K562 (cell line): ENCODE measurements around the gene NDUFAB1. TPM values are rescaled to one million over a fixed set of nuclear protein-coding genes. Genes with fewer than 3 reads are reported as not detected.

Experiments
- CREB3 ChIP-seq: fragments of 450-650 bp; conservative IDR thresholded peaks from 2 replicates; pipeline ENCODE4 v1.6.1; 2016; ENCODE audit warnings: missing genetic modification characterization, low read depth, mild to moderate bottlenecking, missing compliant biosample characterization, moderate library complexity
- EHMT2 ChIP-seq: fragments of 450-650 bp; IDR thresholded peaks from 2 replicates; pipeline ENCODE4 v1.6.1; 2018; ENCODE audit warnings: antibody characterized with exemption
- EP300 ChIP-seq: IDR thresholded peaks from 2 replicates; pipeline ENCODE4 v1.6.1; 2012; ENCODE audit warnings: low read length, improper control_type of control experiment
- FOXM1 ChIP-seq, 2 experiments: fragments of 450-650 bp in 1 of 2; sonication (generic) in 1 of 2; formaldehyde crosslinking in 1 of 2; IDR thresholded peaks; 2 replicates each; pipeline versions ENCODE4 v1.6.1 to v1.9.0; 2017 to 2022; ENCODE audit warnings: low read depth in 2 of 2, mild to moderate bottlenecking in 2 of 2, missing genetic modification reagents in 1 of 2, moderate library complexity in 1 of 2
- NFXL1 ChIP-seq: fragments of 450-650 bp; formaldehyde crosslinking; IDR thresholded peaks from 2 replicates; pipeline ENCODE4 v1.4.0; 2021; ENCODE audit warnings: mild to moderate bottlenecking
- NR2F6 ChIP-seq: fragments of 450-650 bp; formaldehyde crosslinking; IDR thresholded peaks from 2 replicates; pipeline ENCODE4 v1.4.0; 2020; ENCODE audit warnings: mild to moderate bottlenecking
- OTX1 ChIP-seq: fragments of 450-650 bp; formaldehyde crosslinking; IDR thresholded peaks from 2 replicates; pipeline ENCODE4 v1.4.0; 2022; ENCODE audit warnings: mild to moderate bottlenecking
- PTTG1 ChIP-seq: fragments of 450-650 bp; IDR thresholded peaks from 2 replicates; pipeline ENCODE4 v1.6.1; 2016; ENCODE audit warnings: low read depth, mild to moderate bottlenecking, missing genetic modification characterization, missing compliant biosample characterization
- REST ChIP-seq, 2 experiments: fragments of 450-650 bp; formaldehyde crosslinking in 1 of 2; IDR thresholded peaks; 2 replicates each; pipeline versions ENCODE4 v1.4.0 to v1.6.1; 2014 to 2020; ENCODE audit warnings: mild to moderate bottlenecking in 2 of 2, borderline replicate concordance in 1 of 2, low read depth in 1 of 2
- SRF ChIP-seq, 2 experiments: fragments of 250-450, 450-650 bp in 1 of 2; sonication (Bioruptor Pico) in 1 of 2; sonication (generic) in 1 of 2; formaldehyde crosslinking; IDR thresholded peaks; 2 replicates each; pipeline versions ENCODE4 v1.5.0 to v1.5.1; 2020 to 2022; ENCODE audit warnings: mild to moderate bottlenecking in 1 of 2, missing genetic modification reagents in 1 of 2
- TOE1 ChIP-seq, 2 experiments: fragments of 450-650 bp in 1 of 2; sonication (generic) in 1 of 2; formaldehyde crosslinking in 1 of 2; IDR thresholded peaks; 2 replicates each; pipeline versions ENCODE4 v1.7.1 to v1.8.0; 2016 to 2022; ENCODE audit warnings: borderline replicate concordance in 2 of 2, mild to moderate bottlenecking in 2 of 2, antibody characterized with exemption in 1 of 2, inconsistent platforms in 1 of 2, low read depth in 1 of 2, missing genetic modification reagents in 1 of 2, moderate library complexity in 1 of 2
- ZNF280B ChIP-seq: fragments of 250-450 bp; sonication (Bioruptor Pico); IDR thresholded peaks from 2 replicates; pipeline ENCODE4 v1.5.1; 2021; ENCODE audit warnings: mild to moderate bottlenecking
- polyA plus RNA-seq, 8 experiments: library from polyadenylated mRNA; depleted of rRNA in 4 of 8; stranded (reverse) in 5 of 8; unstranded in 3 of 8; fragments of >200 nt; fragmentation: Nextera tagmentation in 2 of 8; fragmentation: Illumina TruSeq in 1 of 8; extraction: Ambion mirVana in 2 of 8; extraction: Trizol in 1 of 8; gene quantifications; 2 replicates each; pipeline versions ENCODE4 v1.2.1 to v1.2.3, GENCODE V29; 2011 to 2014; ENCODE audit warnings: inconsistent platforms in 1 of 8, missing spikeins in 1 of 8
- total RNA-seq, 7 experiments: library from RNA; depleted of rRNA in 6 of 7; stranded (reverse); fragments of >200 nt in 6 of 7; fragmentation: Illumina TruSeq in 2 of 7; extraction: Trizol in 2 of 7; gene quantifications; 2 replicates each; pipeline versions ENCODE4 v1.2.1 to v1.2.3, GENCODE V29; 2011 to 2021; ENCODE audit warnings: low replicate concordance in 1 of 7

NDUFAB1 gene
- total and polyA plus RNA-seq, 9 of the 15 experiments (the other 6 are each of a cell fraction or from before 2014, with no cell fraction given) = 123 to 481 (median 238) TPM

GRCh38 chr16:23597003-23597756, 1.1 kb upstream of the NDUFAB1 start (continued):
- TF ChIP-seq TOE1 (IDR thresholded peaks at IDR 0.05; ENCODE audit: borderline replicate concordance) = peak; percentile 51; the same call in 1 of the 2 replicates
- no peak for TF ChIP-seq TOE1 (CRISPR knock-in tag; IDR thresholded peaks at IDR 0.05; ENCODE audit: borderline replicate concordance, low read depth)
- peak; percentile 99 for TF ChIP-seq PTTG1 (tag)
- TF ChIP-seq OTX1 (CRISPR knock-in tag) = peak; percentile 99
- TF ChIP-seq EHMT2 = peak; percentile 73; the same call in 1 of the 2 replicates
- TF ChIP-seq FOXM1 (IDR thresholded peaks at IDR 0.05; ENCODE audit: low read depth) = peak; percentile 20; the same call in 1 of the 2 replicates
- no peak for TF ChIP-seq FOXM1 (CRISPR knock-in tag; IDR thresholded peaks at IDR 0.05; ENCODE audit: low read depth)
- TF ChIP-seq NR2F6 (CRISPR knock-in tag) = peak; percentile 98
- peak; percentile 38 to 88; a peak in 3 of 4 replicates for TF ChIP-seq SRF (CRISPR knock-in tag; IDR thresholded peaks at IDR 0.05)
- peak; percentile 49; the same call in 1 of the 2 replicates for TF ChIP-seq EP300
- peak; percentile 100 for TF ChIP-seq CREB3
- TF ChIP-seq REST (IDR thresholded peaks at IDR 0.05; ENCODE audit: borderline replicate concordance) = peak; percentile 45; the same call in 1 of the 2 replicates
- peak; percentile 90 for TF ChIP-seq REST (CRISPR knock-in tag; IDR thresholded peaks at IDR 0.05; ENCODE audit: low read depth)
- 0 out of 2 replicates have a peak, but pooled peaks have one; percentile 65 for TF ChIP-seq ZNF280B
- TF ChIP-seq NFXL1 (CRISPR knock-in tag) = peak; percentile 99
